Spleen (tissue), 7 donors: ENCODE measurements around the gene USH1G.

ENCODE experiments used
- CTCF ChIP-seq, 11 experiments: fragments of 200-600 bp in 7 of 11; fragments of 450-650 bp in 4 of 11; sonication (generic) in 4 of 11; IDR thresholded peaks in 8 of 11; conservative IDR thresholded peaks in 3 of 11; 1 replicate in 7 of 11; 2 replicates in 4 of 11; pipeline versions ENCODE4 v1.4.0 to v1.8.0; 2016 to 2021; ENCODE audit warnings: antibody characterized with exemption in 11 of 11, inconsistent platforms in 4 of 11, mild to moderate bottlenecking in 1 of 11
- POLR2A ChIP-seq, 3 donors: fragments of 450-650 bp; IDR thresholded peaks; one replicate each; pipeline ENCODE4 v1.5.1; 2017; ENCODE audit warnings: antibody characterized with exemption in 3 of 3, mild to moderate bottlenecking in 1 of 3
- POLR2AphosphoS5 ChIP-seq, 3 donors: sonication (generic); formaldehyde crosslinking; IDR thresholded peaks; one replicate each; pipeline ENCODE4 v1.5.1; 2017; ENCODE audit warnings: antibody characterized with exemption in 3 of 3
- donor health status: DM: no; HTN: no; CAD: no; lungs with moderate emphysema.
- donor health status: DM: no; HTN: no; CAD: no.
- donor health status: DM: no; HTN: no; CAD: no.

- no peak for TF ChIP-seq CTCF (IDR thresholded peaks at IDR 0.05 in 8 of 11, conservative IDR thresholded peaks at IDR 0.05 in 3 of 11)
- no peak for TF ChIP-seq POLR2AphosphoS5 (IDR thresholded peaks at IDR 0.05)
- TF ChIP-seq POLR2A (IDR thresholded peaks at IDR 0.05): no peak
Observed at GRCh38 chr17:74971069-74971841, 48.2 kb upstream of the USH1G start.
